Retinal pigment epithelial cell (primary cell): ENCODE results near the gene SLC6A3.

ENCODE experiments used
- DNase-seq: peaks from one replicate; pipeline ENCODE4 v3.0.0-alpha.2; 2010; ENCODE audit warnings: low read depth
- H3K4me3 ChIP-seq: 2 replicates; pipeline ENCODE4 v1.5.1; 2011; ENCODE audit warnings: mild to moderate bottlenecking, low read length, control low read depth, moderate library complexity
- TF ChIP-seq, protein P1 (sequence below): conservative IDR thresholded peaks from 2 replicates; pipeline ENCODE4 v1.5.1; 2011; ENCODE audit warnings: low read depth, low read length, control low read depth, inconsistent platforms

SLC6A3 gene

GRCh38 chr5:1383886-1384401 is 61.3 kb downstream of the SLC6A3 start:
- H3K4me3 ChIP-seq: no peak overlapping the region
- DNase-seq: no peak
- TF ChIP-seq, protein P1, sequence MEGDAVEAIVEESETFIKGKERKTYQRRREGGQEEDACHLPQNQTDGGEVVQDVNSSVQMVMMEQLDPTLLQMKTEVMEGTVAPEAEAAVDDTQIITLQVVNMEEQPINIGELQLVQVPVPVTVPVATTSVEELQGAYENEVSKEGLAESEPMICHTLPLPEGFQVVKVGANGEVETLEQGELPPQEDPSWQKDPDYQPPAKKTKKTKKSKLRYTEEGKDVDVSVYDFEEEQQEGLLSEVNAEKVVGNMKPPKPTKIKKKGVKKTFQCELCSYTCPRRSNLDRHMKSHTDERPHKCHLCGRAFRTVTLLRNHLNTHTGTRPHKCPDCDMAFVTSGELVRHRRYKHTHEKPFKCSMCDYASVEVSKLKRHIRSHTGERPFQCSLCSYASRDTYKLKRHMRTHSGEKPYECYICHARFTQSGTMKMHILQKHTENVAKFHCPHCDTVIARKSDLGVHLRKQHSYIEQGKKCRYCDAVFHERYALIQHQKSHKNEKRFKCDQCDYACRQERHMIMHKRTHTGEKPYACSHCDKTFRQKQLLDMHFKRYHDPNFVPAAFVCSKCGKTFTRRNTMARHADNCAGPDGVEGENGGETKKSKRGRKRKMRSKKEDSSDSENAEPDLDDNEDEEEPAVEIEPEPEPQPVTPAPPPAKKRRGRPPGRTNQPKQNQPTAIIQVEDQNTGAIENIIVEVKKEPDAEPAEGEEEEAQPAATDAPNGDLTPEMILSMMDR: no peak

DNA sequence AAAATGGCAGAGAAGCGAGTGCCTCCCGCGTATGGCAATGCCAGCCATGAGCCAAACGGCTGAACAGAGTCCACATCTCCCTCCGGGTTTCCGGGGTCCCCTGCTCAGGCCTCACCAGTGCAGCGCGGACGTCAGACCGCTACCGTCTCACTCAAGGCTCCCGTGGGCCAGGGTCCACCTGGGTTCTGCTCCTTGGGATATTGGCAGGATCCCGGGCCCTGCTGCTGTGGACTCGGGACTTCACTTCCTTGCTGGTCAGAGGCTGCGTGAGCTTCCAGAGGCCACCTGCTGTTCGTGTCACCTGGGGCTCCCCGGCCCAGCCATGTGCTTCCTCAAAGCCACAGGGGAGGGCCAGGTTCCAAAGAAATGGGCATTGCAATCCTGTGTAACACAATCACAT is 61.9 kb downstream of the SLC6A3 start:
- DNase-seq: no peak
- H3K4me3 ChIP-seq: no peak overlapping the region
- TF ChIP-seq, protein P1: no peak

DNA sequence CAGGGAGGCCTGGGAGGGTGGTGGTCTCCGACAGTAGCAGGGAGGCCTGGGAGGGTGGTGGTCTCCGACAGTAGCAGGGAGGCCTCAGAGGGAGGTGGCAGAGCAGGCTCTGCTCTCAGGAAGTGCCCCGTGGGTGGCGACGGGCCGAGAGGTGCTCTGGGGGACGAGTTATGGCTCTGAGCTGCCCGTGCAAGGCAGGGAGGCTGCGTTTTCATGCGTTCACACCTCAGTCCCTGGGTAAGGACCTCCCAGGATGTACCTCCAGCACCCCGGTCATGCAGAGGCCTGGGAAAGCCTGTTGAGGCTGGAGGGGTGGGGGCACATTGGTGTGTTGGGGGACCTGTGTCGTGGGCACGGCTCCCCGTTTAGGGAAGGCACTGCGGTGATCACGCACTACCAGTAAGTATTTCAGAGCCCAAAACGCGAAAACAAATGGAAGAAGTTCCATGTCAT is 63.0 kb downstream of the SLC6A3 start:
- no peak overlapping the region for H3K4me3 ChIP-seq
- TF ChIP-seq, protein P1: no peak
- DNase-seq: no peak

DNA sequence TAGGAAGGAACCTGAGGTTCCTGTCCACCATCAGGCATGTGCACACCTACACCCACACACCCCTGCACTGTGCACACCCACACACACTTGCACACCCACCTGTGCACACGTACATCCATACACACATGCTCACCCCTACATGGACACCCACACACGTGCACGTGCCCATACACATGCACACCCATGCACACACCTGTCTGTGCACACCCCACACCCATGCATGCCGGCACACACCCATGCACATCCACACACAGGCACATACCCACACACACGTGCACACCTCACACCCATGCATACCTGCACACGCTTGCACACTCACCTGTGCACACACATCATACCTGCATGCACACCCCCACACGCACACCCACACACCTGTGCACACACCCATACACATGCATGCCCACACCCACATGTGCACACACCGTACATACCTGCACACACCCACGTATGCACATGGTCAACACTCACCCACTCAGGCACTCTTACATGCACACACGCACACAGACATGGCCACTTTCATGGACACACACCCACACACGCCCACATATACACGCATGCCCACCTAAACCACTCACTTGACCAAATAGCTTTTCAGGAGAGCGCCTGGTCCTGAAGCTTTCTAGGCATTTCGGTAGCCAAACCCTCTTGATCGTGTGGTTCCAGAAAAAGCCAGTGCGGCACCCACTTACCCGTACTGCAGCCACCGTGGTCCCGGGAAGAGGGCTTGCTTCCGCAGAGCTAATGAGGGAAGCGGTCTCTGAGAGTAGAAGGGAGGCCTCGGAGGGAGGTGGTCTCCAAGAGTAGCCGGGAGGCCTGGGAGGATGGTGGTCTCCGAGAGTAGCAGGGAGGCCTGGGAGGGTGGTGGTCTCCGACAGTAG is 63.6 kb downstream of the SLC6A3 start:
- TF ChIP-seq, protein P1: no peak
- DNase-seq: no peak

GRCh38 chr5:1380910-1381309 is 64.3 kb downstream of the SLC6A3 start:
- no peak for DNase-seq
- TF ChIP-seq, protein P1: no peak
- H3K4me3 ChIP-seq: no peak overlapping the region

More for the DNA sequence above, 63.6 kb downstream of the SLC6A3 start:
- H3K4me3 ChIP-seq: no peak overlapping the region

- TF ChIP-seq, protein P1: peak; percentile 65
- H3K4me3 ChIP-seq: no peak overlapping the region
- DNase-seq: no peak
Observed at GRCh38 chr5:1380011-1380817, 65.0 kb downstream of the SLC6A3 start.
